K562 (cell line): Measurements from ENCODE around the gene SLX9. TPM values are rescaled to one million over a fixed set of nuclear protein-coding genes. Genes with fewer than 3 reads are reported as not detected.
"Not testable (repeated sequence)": the region's sequence is repeated elsewhere in the genome, so short reads cannot be mapped to it uniquely, and the experiment has no call there.

Experiments used
- ATAC-seq: fragments of 200-7000 bp; cut with Tn5 transposase; 3 replicates; pipeline ENCODE4 v1.9.1; 2020; ENCODE audit warnings: moderate library complexity
- BruUV-seq: library from RNA; stranded (reverse); fragments of 400-500 nt; replicated peaks from 2 replicates; lab custom pipeline; 2021; lab: Mats Ljungman, UMichigan
- CTCF ChIA-PET: fragments of 300-600 bp; formaldehyde crosslinking; extraction: SDS; loops from one replicate; lab custom pipeline; 2021; ENCODE audit warnings: low intra/inter-chr PET ratio; lab: Yijun Ruan, JAX
- POLR2A ChIA-PET: fragments of 300-600, 350-650 bp; sonication (Branson Sonifier 250); formaldehyde crosslinking; extraction: SDS; loops from one replicate; lab custom pipeline; 2021; ENCODE audit warnings: antibody characterized with exemption, inconsistent platforms; lab: Yijun Ruan, JAX
- DNase-seq, 4 experiments: peaks; one replicate each; pipeline versions ENCODE4 v3.0.0 to v3.0.0-alpha.2; 2011 to 2018; ENCODE audit warnings: low spot score in 3 of 4, mixed read lengths in 3 of 4; ENCODE audit errors: extremely low read depth in 1 of 4
- FAIRE-seq: peaks from 2 replicates; lab custom pipeline; 2011; peaks lifted over from hg19 to GRCh38; lab: Jason Lieb, UNC
- H2AFZ ChIP-seq: 2 replicates; pipeline ENCODE4 v1.6.0; 2011; ENCODE audit warnings: low read depth, low read length, control low read depth, inconsistent platforms
- H3K27ac ChIP-seq: fragments of 200-600 bp; 3 replicates; pipeline ENCODE4 v1.8.0; 2011; ENCODE audit warnings: low read depth, mild to moderate bottlenecking, control low read depth, inconsistent platforms, low read length, moderate library complexity, mixed read lengths; ENCODE audit errors: extremely low read depth
- H3K27me3 ChIP-seq, 2 experiments: fragments of 300-600 bp in 1 of 2; 2 replicates in 1 of 2; 3 replicates in 1 of 2; pipeline versions ENCODE4 v1.6.0 to v1.8.0; 2011; ENCODE audit warnings: inconsistent platforms in 2 of 2, low read length in 2 of 2, mild to moderate bottlenecking in 1 of 2, mixed read lengths in 1 of 2, moderate library complexity in 1 of 2; ENCODE audit not compliant: control insufficient read depth in 2 of 2, insufficient read depth in 2 of 2
- H3K36me3 ChIP-seq: fragments of 300-600 bp; 3 replicates; pipeline ENCODE4 v1.8.0; 2011; ENCODE audit warnings: mild to moderate bottlenecking, low read length, inconsistent platforms; ENCODE audit not compliant: control insufficient read depth, insufficient read depth
- H3K4me1 ChIP-seq, 2 experiments: fragments of 200-600 bp in 1 of 2; replicated peaks in 1 of 2; 2 replicates in 1 of 2; 3 replicates in 1 of 2; pipeline versions ENCODE4 v1.5.1 to v1.8.0; 2011; ENCODE audit warnings: inconsistent platforms in 2 of 2, low read length in 2 of 2, mild to moderate bottlenecking in 1 of 2, mixed read lengths in 1 of 2, moderate library complexity in 1 of 2; ENCODE audit not compliant: control insufficient read depth in 2 of 2, insufficient read depth in 2 of 2
- H3K4me2 ChIP-seq: 2 replicates; pipeline ENCODE4 v1.6.1; 2011; ENCODE audit warnings: low read length, control low read depth, inconsistent platforms, mixed read lengths; ENCODE audit not compliant: insufficient read depth
- H3K4me3 ChIP-seq: fragments of 200-600 bp; sonication (generic), shearing (Covaris generic); 2 replicates; pipeline ENCODE4 v1.5.1; 2016; ENCODE audit warnings: control low read depth, inconsistent platforms
- H3K79me2 ChIP-seq: fragments of 200-600 bp; 3 replicates; pipeline ENCODE4 v1.8.0; 2011; ENCODE audit warnings: low read length, inconsistent platforms; ENCODE audit not compliant: control insufficient read depth, insufficient read depth
- H3K9ac ChIP-seq, 2 experiments: 2 replicates each; pipeline versions ENCODE4 v1.6.0 to v1.6.1; 2011; ENCODE audit warnings: low read depth in 2 of 2, low read length in 2 of 2, control low read depth in 1 of 2, inconsistent platforms in 1 of 2, mild to moderate bottlenecking in 1 of 2, mixed read lengths in 1 of 2; ENCODE audit not compliant: insufficient read depth in 1 of 2
- H3K9me1 ChIP-seq: one replicate; pipeline ENCODE4 v1.6.0; 2011; ENCODE audit warnings: inconsistent platforms, mild to moderate bottlenecking, low read length, moderate library complexity; ENCODE audit not compliant: control insufficient read depth, insufficient read depth
- H3K9me3 ChIP-seq: replicated peaks from 2 replicates; pipeline ENCODE4 v1.5.1; 2011; ENCODE audit warnings: low read depth, low read length, inconsistent platforms; ENCODE audit not compliant: control insufficient read depth, insufficient read depth
- H4K20me1 ChIP-seq: replicated peaks from 2 replicates; pipeline ENCODE4 v1.6.1; 2011; ENCODE audit warnings: low read length, inconsistent platforms, mixed read lengths; ENCODE audit not compliant: control insufficient read depth, insufficient read depth
- SIX5 ChIP-seq, 2 experiments: IDR thresholded peaks; 2 replicates each; pipeline ENCODE4 v1.6.1; 2011; ENCODE audit warnings: low read length in 2 of 2, borderline replicate concordance in 1 of 2, low read depth in 1 of 2, mild to moderate bottlenecking in 1 of 2, moderate library complexity in 1 of 2; ENCODE audit not compliant: insufficient read depth in 1 of 2
- WGBS: fragments of 100-300 bp; shearing (Covaris generic); methylation state at CpG from one replicate; pipeline ENCODE4 v1.1.6; 2016; ENCODE audit warnings: low coverage, mixed read lengths; ENCODE audit not compliant: insufficient coverage; ENCODE audit errors: missing lambda C conversion rate; 5-methylcytosine and 5-hydroxymethylcytosine counted together
- in situ Hi-C: fragments of 300-500 bp; cut with MboI; formaldehyde crosslinking; loops from 4 replicates; pipeline ENCODE4 v1.15.0; 2018; ENCODE audit warnings: inconsistent platforms, mixed read lengths
- intact Hi-C: fragments of 100-400 bp; cut with micrococcal nuclease; formaldehyde crosslinking; loops from 2 replicates; pipeline ENCODE4 v1.14.2; 2022
- polyA plus RNA-seq, 8 experiments: library from polyadenylated mRNA; depleted of rRNA in 4 of 8; stranded (reverse) in 5 of 8; unstranded in 3 of 8; fragments of >200 nt; fragmentation: Nextera tagmentation in 2 of 8; fragmentation: Illumina TruSeq in 1 of 8; extraction: Ambion mirVana in 2 of 8; extraction: Trizol in 1 of 8; gene quantifications; 2 replicates each; pipeline versions ENCODE4 v1.2.1 to v1.2.3, GENCODE V29; 2011 to 2014; ENCODE audit warnings: inconsistent platforms in 1 of 8, missing spikeins in 1 of 8
- total RNA-seq, 7 experiments: library from RNA; depleted of rRNA in 6 of 7; stranded (reverse); fragments of >200 nt in 6 of 7; fragmentation: Illumina TruSeq in 2 of 7; extraction: Trizol in 2 of 7; gene quantifications; 2 replicates each; pipeline versions ENCODE4 v1.2.1 to v1.2.3, GENCODE V29; 2011 to 2021; ENCODE audit warnings: low replicate concordance in 1 of 7
- TF ChIP-seq, protein P1 (sequence below), 2 experiments: fragments of 450-650 bp in 1 of 2; sonication (generic) in 1 of 2; formaldehyde crosslinking in 1 of 2; IDR thresholded peaks; 2 replicates each; pipeline versions ENCODE4 v1.7.1 to v1.9.0; 2016 to 2022; ENCODE audit warnings: inconsistent platforms in 1 of 2, mild to moderate bottlenecking in 1 of 2, missing genetic modification reagents in 1 of 2

The SLX9 gene
- total and polyA plus RNA-seq, 9 of the 15 experiments (the other 6 are each of a cell fraction or from before 2014, with no cell fraction given), result 1.2 to 75.5 (median 16.5) TPM

DNA sequence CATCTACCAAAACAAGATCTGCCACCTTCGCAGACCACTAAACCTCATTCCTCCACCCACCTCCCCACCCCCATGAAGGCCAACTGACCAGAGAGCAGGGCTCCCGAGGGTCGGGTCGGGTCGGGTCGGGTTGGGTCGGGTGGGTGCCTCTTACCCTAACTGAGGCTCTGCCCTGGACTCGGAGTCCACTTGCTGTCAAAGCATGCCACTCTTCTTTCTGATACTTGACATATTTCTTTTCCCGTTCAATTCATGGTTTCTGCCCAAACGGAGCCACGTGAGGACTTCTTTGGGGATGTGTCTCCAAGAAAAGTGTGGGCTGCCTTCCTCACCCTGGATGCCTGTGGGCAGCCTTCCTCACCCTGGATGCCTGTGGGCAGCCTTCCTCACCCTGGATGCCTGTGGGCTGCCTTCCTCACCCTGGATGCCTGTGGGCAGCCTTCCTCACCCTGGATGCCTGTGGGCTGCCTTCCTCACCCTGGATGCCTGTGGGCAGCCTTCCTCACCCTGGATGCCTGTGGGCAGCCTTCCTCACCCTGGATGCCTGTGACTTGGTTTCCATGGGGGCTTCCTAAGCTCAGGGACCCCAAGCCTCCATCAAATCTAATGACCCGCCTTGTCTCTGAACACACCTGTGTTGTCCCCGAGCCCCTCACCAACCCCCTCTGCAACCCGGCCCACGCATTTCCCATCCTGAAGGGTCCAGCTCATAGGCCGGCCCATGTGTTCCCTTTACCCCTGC lies 11.2 kb upstream of the SLX9 start:
- Histone ChIP-seq H3K4me1 (peaks cover 8 to 37% of the 10 kb centered on the region in 2 experiments; a peak in 4 of 5 replicates), H3K27me3 (peaks cover 24 to 53% of the 10 kb centered on the region in 2 experiments), H2AFZ (peak overlapping the region; percentile 15; the same call in 1 of the 2 replicates)
- H3K79me2 ChIP-seq, H4K20me1 ChIP-seq, in situ Hi-C loops, H3K36me3 ChIP-seq, H3K4me2 ChIP-seq, H3K4me3 ChIP-seq, H3K9me3 ChIP-seq, H3K9ac ChIP-seq, BruUV-seq, DNase-seq, FAIRE-seq, H3K27ac ChIP-seq, CTCF ChIA-PET, ATAC-seq, H3K9me1 ChIP-seq: not testable (repeated sequence)
- POLR2A ChIA-PET, result interaction anchor here (0.6 to 1.1 kb wide), 2 partner anchors 13 to 31 kb away, joined by 3 read pairs; no protein-coding TSS in a partner anchor
- 7% methylated on average over 15 of the region's 16 CpGs for WGBS
- intact Hi-C loops, result loop anchor here (10.0 kb wide), 1 partner anchor 414 kb away; no protein-coding TSS in a partner anchor

DNA sequence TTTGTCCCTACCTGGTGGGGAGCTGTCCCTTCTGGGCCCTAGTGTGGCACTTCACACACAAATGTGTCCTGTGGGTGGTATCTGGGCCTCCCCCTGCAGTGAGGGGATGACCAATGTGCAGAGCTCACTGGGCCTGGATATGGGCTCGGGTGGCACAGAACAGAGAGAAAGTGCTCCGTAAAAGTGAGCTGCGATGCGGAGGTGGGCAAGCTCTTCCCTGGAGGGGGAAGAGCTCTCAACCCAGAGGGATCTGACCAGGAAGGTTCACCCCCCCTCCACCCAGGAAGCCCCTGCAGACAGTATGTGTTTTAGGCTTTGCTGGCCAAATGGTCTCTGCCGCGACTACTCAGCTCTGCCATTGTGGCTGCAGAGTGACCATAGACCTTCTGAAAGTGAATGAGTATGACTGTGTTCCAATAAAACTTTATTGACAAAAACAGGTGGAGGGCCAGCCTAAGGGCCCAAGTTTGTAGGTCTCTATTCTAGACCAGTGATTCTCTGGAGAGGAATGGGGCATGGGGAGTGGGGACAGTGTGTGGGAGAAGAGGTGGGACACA lies 10.5 kb upstream of the SLX9 start:
- Histone ChIP-seq H3K9ac (no peak overlapping the region), H3K27ac (no peak overlapping the region), H3K36me3 (no peaks in the 10 kb centered on the region), H3K79me2 (no peaks in the 10 kb centered on the region), H3K4me1 (peaks cover 8 to 37% of the 10 kb centered on the region in 2 experiments; a peak in 4 of 5 replicates), H3K4me2 (no peak overlapping the region), H3K4me3 (no peak overlapping the region), H3K9me3 (no peaks in the 10 kb centered on the region), H4K20me1 (no peaks in the 10 kb centered on the region), H2AFZ (no peak overlapping the region), H3K9me1 (peaks cover 3% of the 10 kb centered on the region), H3K27me3 (peaks cover 23 to 49% of the 10 kb centered on the region in 2 experiments)
- intact Hi-C loops (loop anchor here (10.0 kb wide), 1 partner anchor 415 kb away; no protein-coding TSS in a partner anchor), in situ Hi-C loops (no loop called here)
- no peak for DNase-seq
- ChIA-PET CTCF (no interaction called here), POLR2A (interaction anchor here (0.6 to 1.2 kb wide), 4 partner anchors 10 to 121 kb away, joined by 3 to 7 read pairs (median 4); no protein-coding TSS in a partner anchor)
- no peak for ATAC-seq
- no TSS peak for BruUV-seq
- whole genome bisulfite sequencing, result 23% methylated on average over 6 of the region's 6 CpGs
- no peak for FAIRE-seq
- TF ChIP-seq SIX5 (IDR thresholded peaks at IDR 0.05; ENCODE audit: borderline replicate concordance in 1 of 2, insufficient read depth in 1 of 2, low read depth in 1 of 2, low read length in 2 of 2), result no peak
- TF ChIP-seq, protein P1, sequence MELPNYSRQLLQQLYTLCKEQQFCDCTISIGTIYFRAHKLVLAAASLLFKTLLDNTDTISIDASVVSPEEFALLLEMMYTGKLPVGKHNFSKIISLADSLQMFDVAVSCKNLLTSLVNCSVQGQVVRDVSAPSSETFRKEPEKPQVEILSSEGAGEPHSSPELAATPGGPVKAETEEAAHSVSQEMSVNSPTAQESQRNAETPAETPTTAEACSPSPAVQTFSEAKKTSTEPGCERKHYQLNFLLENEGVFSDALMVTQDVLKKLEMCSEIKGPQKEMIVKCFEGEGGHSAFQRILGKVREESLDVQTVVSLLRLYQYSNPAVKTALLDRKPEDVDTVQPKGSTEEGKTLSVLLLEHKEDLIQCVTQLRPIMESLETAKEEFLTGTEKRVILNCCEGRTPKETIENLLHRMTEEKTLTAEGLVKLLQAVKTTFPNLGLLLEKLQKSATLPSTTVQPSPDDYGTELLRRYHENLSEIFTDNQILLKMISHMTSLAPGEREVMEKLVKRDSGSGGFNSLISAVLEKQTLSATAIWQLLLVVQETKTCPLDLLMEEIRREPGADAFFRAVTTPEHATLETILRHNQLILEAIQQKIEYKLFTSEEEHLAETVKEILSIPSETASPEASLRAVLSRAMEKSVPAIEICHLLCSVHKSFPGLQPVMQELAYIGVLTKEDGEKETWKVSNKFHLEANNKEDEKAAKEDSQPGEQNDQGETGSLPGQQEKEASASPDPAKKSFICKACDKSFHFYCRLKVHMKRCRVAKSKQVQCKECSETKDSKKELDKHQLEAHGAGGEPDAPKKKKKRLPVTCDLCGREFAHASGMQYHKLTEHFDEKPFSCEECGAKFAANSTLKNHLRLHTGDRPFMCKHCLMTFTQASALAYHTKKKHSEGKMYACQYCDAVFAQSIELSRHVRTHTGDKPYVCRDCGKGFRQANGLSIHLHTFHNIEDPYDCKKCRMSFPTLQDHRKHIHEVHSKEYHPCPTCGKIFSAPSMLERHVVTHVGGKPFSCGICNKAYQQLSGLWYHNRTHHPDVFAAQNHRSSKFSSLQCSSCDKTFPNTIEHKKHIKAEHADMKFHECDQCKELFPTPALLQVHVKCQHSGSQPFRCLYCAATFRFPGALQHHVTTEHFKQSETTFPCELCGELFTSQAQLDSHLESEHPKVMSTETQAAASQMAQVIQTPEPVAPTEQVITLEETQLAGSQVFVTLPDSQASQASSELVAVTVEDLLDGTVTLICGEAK (IDR thresholded peaks at IDR 0.05), result peak; percentile 99
- TF ChIP-seq, protein P1 (CRISPR knock-in tag; IDR thresholded peaks at IDR 0.05), result peak; percentile 99
